ENCODE data around the gene ZNF134. TPM values are rescaled to one million over a fixed set of nuclear protein-coding genes. Genes with fewer than 3 reads are reported as not detected.
A peak's percentile ranks its signal among the peaks of the same experiment; 100 is the strongest.

ZNF134 gene
- total and polyA plus RNA-seq, 12 donors: 5.4 to 18.0 (median 12.2) TPM

GRCh38 chr19:57664269-57665127 lies 50.5 kb downstream of the ZNF134 start:
- 2% methylated on average over 64 of the region's 64 CpGs for WGBS, 2 donors
- intact Hi-C loops (cut with DNase I): no loop called here
- ATAC-seq (peak; percentile 92 to 98 (median 95)), DNase-seq (peak; percentile 40 to 68)
- H3K9me3 ChIP-seq: no peaks in the 10 kb centered on the region
- peak overlapping the region in 9 of 10 donors; percentile 56 to 88 (median 75) for H3K27ac ChIP-seq
- no peaks in the 10 kb centered on the region for H3K36me3 ChIP-seq
- H3K4me3 ChIP-seq: peak overlapping the region; percentile 41 to 71 (median 60)
- H3K4me1 ChIP-seq: peaks cover 0 to 15% (median 5%) of the 10 kb centered on the region in 9 donors
- TF ChIP-seq CTCF (IDR thresholded peaks at IDR 0.05): no peak
- peaks cover 0 to 47% (median 0%) of the 10 kb centered on the region in 7 donors for H3K27me3 ChIP-seq

- H3K27me3 ChIP-seq: peaks cover 0 to 47% (median 0%) of the 10 kb centered on the region in 7 donors
- H3K36me3 ChIP-seq: no peaks in the 10 kb centered on the region
- H3K4me3 ChIP-seq: peak overlapping the region in 2 of 10 donors; percentile 59 to 62
- DNase-seq (no peak), ATAC-seq (no peak)
- intact Hi-C loops (cut with DNase I): no loop called here
- H3K27ac ChIP-seq: peak overlapping the region in 4 of 10 donors; percentile 75 to 88 (median 84)
- peaks cover 0 to 15% (median 5%) of the 10 kb centered on the region in 9 donors for H3K4me1 ChIP-seq
- WGBS, 2 donors: 83 to 88% methylated on average over 9 of the region's 9 CpGs
- no peaks in the 10 kb centered on the region for H3K9me3 ChIP-seq
- no peak for TF ChIP-seq CTCF (IDR thresholded peaks at IDR 0.05)
Measured at GRCh38 chr19:57665261-57665806, 51.3 kb downstream of the ZNF134 start.

- no peaks in the 10 kb centered on the region for H3K36me3 ChIP-seq
- intact Hi-C loops (cut with DNase I): no loop called here
- H3K4me1 ChIP-seq: peaks cover 0 to 15% (median 5%) of the 10 kb centered on the region in 9 donors
- ATAC-seq (no peak), DNase-seq (no peak)
- WGBS, 2 donors: 90 to 93% methylated on average over 1 of the region's 1 CpG
- no peak overlapping the region for H3K4me3 ChIP-seq
- H3K27ac ChIP-seq: no peak overlapping the region
- no peak for TF ChIP-seq CTCF (IDR thresholded peaks at IDR 0.05)
- peaks cover 0 to 39% (median 0%) of the 10 kb centered on the region in 7 donors for H3K27me3 ChIP-seq
- no peaks in the 10 kb centered on the region for H3K9me3 ChIP-seq
Measured at GRCh38 chr19:57667228-57667627, 53.2 kb downstream of the ZNF134 start.

DNA sequence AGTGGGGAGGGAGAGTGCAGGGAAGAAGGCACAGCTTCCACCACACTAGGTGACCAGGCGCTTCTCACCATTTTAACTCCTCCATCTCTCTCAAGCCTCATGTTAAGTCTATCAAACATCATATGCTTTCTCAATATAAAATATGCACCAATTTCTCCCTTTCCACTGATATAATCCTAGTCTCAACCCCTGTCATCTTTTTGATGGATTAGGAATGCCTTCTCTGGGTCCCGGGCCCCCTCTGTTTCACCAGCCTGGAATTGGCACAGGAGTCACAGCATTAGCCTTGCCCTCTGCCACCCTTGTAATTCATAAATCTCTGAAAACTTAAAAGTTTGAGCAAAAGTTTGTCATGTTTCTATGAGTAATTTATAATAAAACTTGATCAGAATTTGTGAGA lies 54.6 kb downstream of the ZNF134 start, which contains the start of gene ZSCAN4:
Gene ZSCAN4, plus strand, starts transcription at position 301 of the 400 bp plus-strand sequence. CDS start 7,211 bp downstream, outside the sequence.
- Histone ChIP-seq H3K9me3 (peaks cover 0 to 5% (median 0%) of the 10 kb centered on the region in 11 donors), H3K4me1 (peaks cover 0 to 12% (median 5%) of the 10 kb centered on the region in 9 donors), H3K27ac (no peak within 1 kb of the TSS), H3K36me3 (no peaks in the 10 kb centered on the region), H3K27me3 (peaks cover 0 to 26% (median 0%) of the 10 kb centered on the region in 7 donors), H3K4me3 (no peak within 1 kb of the TSS)
- ATAC-seq (no peak), DNase-seq (no peak)
- TF ChIP-seq CTCF (IDR thresholded peaks at IDR 0.05): no peak
- 89 to 96% methylated on average over 2 of the region's 2 CpGs for WGBS, 2 donors
- intact Hi-C loops (cut with DNase I): no loop called here

Measured in heart right ventricle (tissue), 16 donors.